HEK293 (cell line): Measurements from ENCODE around the gene PDIA5.
A peak's percentile ranks its signal among the peaks of the same experiment; 100 is the strongest.

Experiments
- CTCF ChIA-PET: fragments of 350-600 bp; formaldehyde crosslinking; extraction: SDS; loops from one replicate; lab custom pipeline; 2021; ENCODE audit warnings: antibody characterized with exemption; lab: Yijun Ruan, JAX
- POLR2A ChIA-PET: fragments of 300-600 bp; formaldehyde crosslinking; extraction: SDS; loops from one replicate; lab custom pipeline; 2020; ENCODE audit warnings: antibody characterized with exemption, inconsistent platforms; lab: Yijun Ruan, JAX
- H3K27ac ChIP-seq: fragments of 200-500 bp; sonication (Bioruptor generic); 2 replicates; pipeline ENCODE4 v1.5.1; 2014; ENCODE audit warnings: low read depth, low read length, control low read depth, inconsistent platforms; ENCODE audit errors: extremely low read depth
- H3K36me3 ChIP-seq, 2 experiments: fragments of 200-500 bp in 1 of 2; sonication (Bioruptor generic) in 1 of 2; 1 replicate in 1 of 2; 2 replicates in 1 of 2; pipeline ENCODE4 v1.5.1; 2014 to 2017; ENCODE audit warnings: inconsistent platforms in 2 of 2, low read length in 2 of 2; ENCODE audit not compliant: control insufficient read depth in 2 of 2, insufficient read depth in 1 of 2
- H3K4me1 ChIP-seq: fragments of 200-500 bp; sonication (Bioruptor generic); 2 replicates; pipeline ENCODE4 v1.5.1; 2014; ENCODE audit warnings: mild to moderate bottlenecking, low read length, inconsistent platforms; ENCODE audit not compliant: control insufficient read depth, insufficient read depth
- H3K4me3 ChIP-seq: 2 replicates; pipeline ENCODE4 v1.5.1; 2011; ENCODE audit warnings: low read depth, mild to moderate bottlenecking, control low read depth, low read length, moderate library complexity
- H3K9me3 ChIP-seq: fragments of 200-500 bp; sonication (Bioruptor generic); 2 replicates; pipeline ENCODE4 v1.5.1; 2014; ENCODE audit warnings: low read depth, low read length, inconsistent platforms; ENCODE audit not compliant: control insufficient read depth, insufficient read depth
- KLF16 ChIP-seq: fragments of 450-650 bp; formaldehyde crosslinking; IDR thresholded peaks from 2 replicates; pipeline ENCODE4 v1.5.1; 2017; ENCODE audit warnings: missing biosample characterization, missing genetic modification characterization
- OSR2 ChIP-seq: fragments of 450-650 bp; formaldehyde crosslinking; IDR thresholded peaks from 2 replicates; pipeline ENCODE4 v1.5.1; 2016; ENCODE audit warnings: missing biosample characterization, missing genetic modification characterization
- OVOL3 ChIP-seq: fragments of 450-650 bp; formaldehyde crosslinking; IDR thresholded peaks from 2 replicates; pipeline ENCODE4 v1.5.1; 2016; ENCODE audit warnings: missing biosample characterization, missing genetic modification characterization
- SP3 ChIP-seq: fragments of 450-650 bp; formaldehyde crosslinking; IDR thresholded peaks from 2 replicates; pipeline ENCODE4 v1.5.1; 2016; ENCODE audit warnings: missing biosample characterization, missing genetic modification characterization
- ZFHX2 ChIP-seq: fragments of 450-650 bp; formaldehyde crosslinking; conservative IDR thresholded peaks from 2 replicates; pipeline ENCODE4 v1.5.1; 2016; ENCODE audit warnings: missing biosample characterization, missing genetic modification characterization
- ZFP41 ChIP-seq: fragments of 450-650 bp; formaldehyde crosslinking; IDR thresholded peaks from 2 replicates; pipeline ENCODE4 v1.5.1; 2016; ENCODE audit warnings: missing biosample characterization, missing genetic modification characterization, borderline replicate concordance
- ZNF2 ChIP-seq: fragments of 450-650 bp; formaldehyde crosslinking; IDR thresholded peaks from 2 replicates; pipeline ENCODE4 v1.5.1; 2016; ENCODE audit warnings: missing biosample characterization, missing genetic modification characterization
- ZNF274 ChIP-seq, 2 experiments: fragments of 200-500 bp in 1 of 2; fragments of 450-650 bp in 1 of 2; sonication (Bioruptor generic) in 1 of 2; formaldehyde crosslinking in 1 of 2; IDR thresholded peaks; 2 replicates each; pipeline versions ENCODE4 v1.5.1 to v1.6.1; 2014 to 2016; ENCODE audit warnings: borderline replicate concordance in 1 of 2, inconsistent platforms in 1 of 2, low read length in 1 of 2, missing biosample characterization in 1 of 2, missing genetic modification characterization in 1 of 2
- ZNF292 ChIP-seq: fragments of 450-650 bp; formaldehyde crosslinking; IDR thresholded peaks from 2 replicates; pipeline ENCODE4 v1.5.1; 2016; ENCODE audit warnings: low read depth, missing biosample characterization, missing genetic modification characterization, borderline replicate concordance
- ZNF341 ChIP-seq: fragments of 450-650 bp; formaldehyde crosslinking; IDR thresholded peaks from 2 replicates; pipeline ENCODE4; 2016; ENCODE audit warnings: low read depth, missing biosample characterization, missing genetic modification characterization
- ZNF404 ChIP-seq: fragments of 450-650 bp; formaldehyde crosslinking; IDR thresholded peaks from 2 replicates; pipeline ENCODE4 v1.5.1; 2017; ENCODE audit warnings: missing biosample characterization, missing genetic modification characterization
- ZNF530 ChIP-seq: fragments of 450-650 bp; formaldehyde crosslinking; IDR thresholded peaks from 2 replicates; pipeline ENCODE4 v1.5.1; 2016; ENCODE audit warnings: low read depth, missing biosample characterization, missing genetic modification characterization
- ZNF837 ChIP-seq: fragments of 450-650 bp; formaldehyde crosslinking; IDR thresholded peaks from 2 replicates; pipeline ENCODE4 v1.5.1; 2016; ENCODE audit warnings: missing biosample characterization, missing genetic modification characterization
- ZNF843 ChIP-seq: fragments of 450-650 bp; formaldehyde crosslinking; IDR thresholded peaks from 2 replicates; pipeline ENCODE4 v1.5.1; 2016; ENCODE audit warnings: missing biosample characterization, missing genetic modification characterization
- ZSCAN16 ChIP-seq: fragments of 450-650 bp; formaldehyde crosslinking; IDR thresholded peaks from 2 replicates; pipeline ENCODE4 v1.5.1; 2016; ENCODE audit warnings: missing biosample characterization, missing genetic modification characterization
- TF ChIP-seq, protein P1 (sequence below): IDR thresholded peaks from 2 replicates; pipeline ENCODE4 v1.6.1; 2011; ENCODE audit warnings: mild to moderate bottlenecking, low read depth, low read length, borderline replicate concordance
- TF ChIP-seq, protein P2 (sequence below): fragments of 450-650 bp; formaldehyde crosslinking; IDR thresholded peaks from 2 replicates; pipeline ENCODE4 v1.5.1; 2016; ENCODE audit warnings: missing biosample characterization, missing genetic modification characterization
- TF ChIP-seq, protein P3 (sequence below): fragments of 450-650 bp; formaldehyde crosslinking; IDR thresholded peaks from 2 replicates; pipeline ENCODE4 v1.5.1; 2017; ENCODE audit warnings: missing biosample characterization, missing genetic modification characterization

Gene PDIA5

DNA sequence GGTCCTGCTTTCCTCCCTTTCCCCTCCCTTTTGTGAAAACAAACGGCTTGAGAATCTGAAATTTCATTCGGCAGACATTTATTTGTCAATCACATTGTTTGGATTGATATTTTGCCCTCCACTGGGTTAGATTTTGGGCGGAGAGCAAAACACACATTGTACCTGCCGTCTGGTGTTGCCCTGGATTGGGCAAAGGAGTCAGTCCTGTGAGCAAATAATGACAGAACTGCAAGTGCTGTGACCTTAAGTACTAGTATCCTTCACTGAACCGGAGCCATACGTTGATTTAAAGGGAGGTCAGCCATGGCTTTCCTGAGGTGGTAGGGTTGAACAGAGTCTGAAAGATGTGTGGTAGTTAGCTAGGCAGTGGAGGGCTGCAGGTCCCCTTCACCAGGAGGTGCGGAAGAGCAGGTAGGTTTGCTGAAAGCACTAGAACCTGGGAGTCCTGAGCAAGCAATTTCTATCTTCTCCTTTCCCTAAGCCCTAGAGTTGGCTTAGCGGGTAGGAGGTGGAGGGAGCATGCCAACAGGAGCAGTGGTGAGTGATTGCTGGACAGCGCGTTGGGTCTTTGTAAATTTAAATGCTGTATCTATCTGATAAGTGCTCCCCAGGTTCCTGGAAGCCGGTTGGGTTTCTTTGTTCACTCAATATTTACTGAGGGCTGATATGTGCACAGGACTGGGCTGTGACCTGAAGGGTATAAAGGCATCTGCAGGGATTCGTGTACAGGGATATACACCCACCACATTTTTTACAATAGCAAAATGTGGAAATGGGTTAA lies 2.0 kb downstream of the PDIA5 start:
- H3K27ac ChIP-seq, result no peak overlapping the region
- no peaks in the 10 kb centered on the region for H3K36me3 ChIP-seq
- H3K4me1 ChIP-seq, result peaks cover 11% of the 10 kb centered on the region
- TF ChIP-seq, protein P1, sequence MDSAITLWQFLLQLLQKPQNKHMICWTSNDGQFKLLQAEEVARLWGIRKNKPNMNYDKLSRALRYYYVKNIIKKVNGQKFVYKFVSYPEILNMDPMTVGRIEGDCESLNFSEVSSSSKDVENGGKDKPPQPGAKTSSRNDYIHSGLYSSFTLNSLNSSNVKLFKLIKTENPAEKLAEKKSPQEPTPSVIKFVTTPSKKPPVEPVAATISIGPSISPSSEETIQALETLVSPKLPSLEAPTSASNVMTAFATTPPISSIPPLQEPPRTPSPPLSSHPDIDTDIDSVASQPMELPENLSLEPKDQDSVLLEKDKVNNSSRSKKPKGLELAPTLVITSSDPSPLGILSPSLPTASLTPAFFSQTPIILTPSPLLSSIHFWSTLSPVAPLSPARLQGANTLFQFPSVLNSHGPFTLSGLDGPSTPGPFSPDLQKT, result no peak
- TF ChIP-seq ZNF2 (tag by site-specific recombination) (no peak), ZNF530 (no peak), ZNF404 (no peak), KLF16 (tag by site-specific recombination) (no peak), OSR2 (tag by site-specific recombination) (no peak), SP3 (tag by site-specific recombination) (0 out of 2 replicates have a peak, but pooled peaks have one; percentile 2), ZFP41 (tag by site-specific recombination) (no peak), ZNF843 (tag by site-specific recombination) (no peak)
- TF ChIP-seq, protein P2, sequence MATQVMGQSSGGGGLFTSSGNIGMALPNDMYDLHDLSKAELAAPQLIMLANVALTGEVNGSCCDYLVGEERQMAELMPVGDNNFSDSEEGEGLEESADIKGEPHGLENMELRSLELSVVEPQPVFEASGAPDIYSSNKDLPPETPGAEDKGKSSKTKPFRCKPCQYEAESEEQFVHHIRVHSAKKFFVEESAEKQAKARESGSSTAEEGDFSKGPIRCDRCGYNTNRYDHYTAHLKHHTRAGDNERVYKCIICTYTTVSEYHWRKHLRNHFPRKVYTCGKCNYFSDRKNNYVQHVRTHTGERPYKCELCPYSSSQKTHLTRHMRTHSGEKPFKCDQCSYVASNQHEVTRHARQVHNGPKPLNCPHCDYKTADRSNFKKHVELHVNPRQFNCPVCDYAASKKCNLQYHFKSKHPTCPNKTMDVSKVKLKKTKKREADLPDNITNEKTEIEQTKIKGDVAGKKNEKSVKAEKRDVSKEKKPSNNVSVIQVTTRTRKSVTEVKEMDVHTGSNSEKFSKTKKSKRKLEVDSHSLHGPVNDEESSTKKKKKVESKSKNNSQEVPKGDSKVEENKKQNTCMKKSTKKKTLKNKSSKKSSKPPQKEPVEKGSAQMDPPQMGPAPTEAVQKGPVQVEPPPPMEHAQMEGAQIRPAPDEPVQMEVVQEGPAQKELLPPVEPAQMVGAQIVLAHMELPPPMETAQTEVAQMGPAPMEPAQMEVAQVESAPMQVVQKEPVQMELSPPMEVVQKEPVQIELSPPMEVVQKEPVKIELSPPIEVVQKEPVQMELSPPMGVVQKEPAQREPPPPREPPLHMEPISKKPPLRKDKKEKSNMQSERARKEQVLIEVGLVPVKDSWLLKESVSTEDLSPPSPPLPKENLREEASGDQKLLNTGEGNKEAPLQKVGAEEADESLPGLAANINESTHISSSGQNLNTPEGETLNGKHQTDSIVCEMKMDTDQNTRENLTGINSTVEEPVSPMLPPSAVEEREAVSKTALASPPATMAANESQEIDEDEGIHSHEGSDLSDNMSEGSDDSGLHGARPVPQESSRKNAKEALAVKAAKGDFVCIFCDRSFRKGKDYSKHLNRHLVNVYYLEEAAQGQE (tag by site-specific recombination), result peak; percentile 79
- ChIA-PET CTCF (no interaction called here), POLR2A (interaction anchor here (0.6 kb wide), 1 partner anchor 134 kb away, joined by 5 read pairs; no protein-coding TSS in a partner anchor)
- no peak overlapping the region for H3K4me3 ChIP-seq
- H3K9me3 ChIP-seq, result no peaks in the 10 kb centered on the region

DNA sequence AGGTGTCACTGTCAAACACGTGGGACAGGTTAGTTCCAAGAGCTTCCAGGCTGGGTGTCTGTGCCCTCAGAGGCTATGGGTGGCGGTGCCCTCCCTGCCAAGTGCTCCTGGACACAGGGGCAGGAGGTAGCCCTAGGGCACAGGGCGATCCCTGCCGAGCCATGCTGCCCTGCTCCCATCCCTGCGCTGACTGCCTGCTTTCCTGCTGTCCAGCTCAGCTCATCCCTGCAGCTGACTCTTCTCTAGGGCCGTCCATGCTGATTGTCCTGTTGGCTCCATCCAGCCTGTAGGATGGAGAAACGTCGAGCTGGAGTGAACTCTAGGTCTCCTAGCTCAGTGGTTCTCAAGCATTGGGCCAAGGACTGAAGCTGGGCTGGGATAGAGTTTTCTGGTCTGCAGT lies 3.7 kb downstream of the PDIA5 start:
- no peaks in the 10 kb centered on the region for H3K36me3 ChIP-seq
- ChIA-PET POLR2A (no interaction called here), CTCF (interaction anchor here (0.6 kb wide), 1 partner anchor 187 kb away, joined by 4 read pairs; no protein-coding TSS in a partner anchor)
- H3K4me3 ChIP-seq, result no peak overlapping the region
- H3K4me1 ChIP-seq, result peaks cover 13% of the 10 kb centered on the region
- no peak overlapping the region for H3K27ac ChIP-seq
- H3K9me3 ChIP-seq, result no peaks in the 10 kb centered on the region
- TF ChIP-seq, protein P2 (tag by site-specific recombination), result peak; percentile 61
- TF ChIP-seq ZNF274 (IDR thresholded peaks at IDR 0.05; ENCODE audit: low read length) (no peak), ZNF274 (tag by site-specific recombination; IDR thresholded peaks at IDR 0.05; ENCODE audit: borderline replicate concordance) (no peak)

DNA sequence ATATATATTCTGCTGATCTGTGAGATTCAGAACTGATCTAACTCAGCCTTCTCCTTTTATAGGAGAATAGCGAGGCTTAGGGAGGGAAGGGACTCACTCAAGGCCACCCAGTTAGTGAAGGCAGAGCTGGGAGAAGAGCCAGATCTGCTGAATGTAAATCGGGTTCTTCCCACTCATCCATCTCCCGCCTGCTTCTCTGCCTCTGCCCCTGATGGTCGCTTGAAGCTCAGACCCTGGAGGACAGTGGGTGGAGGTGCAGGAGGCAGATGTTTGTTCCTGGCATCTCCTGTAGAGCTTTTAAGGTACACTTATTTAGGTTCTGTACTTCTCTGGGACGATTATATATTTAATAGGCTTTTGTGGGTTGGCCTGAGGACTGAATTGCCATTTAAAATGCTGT lies 4.3 kb downstream of the PDIA5 start:
- Histone ChIP-seq H3K4me3 (no peak overlapping the region), H3K4me1 (peaks cover 13% of the 10 kb centered on the region), H3K36me3 (no peaks in the 10 kb centered on the region), H3K9me3 (no peaks in the 10 kb centered on the region), H3K27ac (no peak overlapping the region)
- CTCF ChIA-PET, result interaction anchor here (0.6 kb wide), 1 partner anchor 186 kb away, joined by 4 read pairs; no protein-coding TSS in a partner anchor
- POLR2A ChIA-PET, result no interaction called here
- TF ChIP-seq ZNF292 (tag by site-specific recombination) (no peak), ZSCAN16 (tag by site-specific recombination) (no peak), ZNF341 (tag by site-specific recombination) (peak; percentile 85), SP3 (tag by site-specific recombination) (no peak), OVOL3 (tag by site-specific recombination) (no peak), ZNF837 (tag by site-specific recombination) (no peak), ZFHX2 (tag by site-specific recombination) (peak; percentile 73)
- TF ChIP-seq, protein P1, result no peak
- TF ChIP-seq, protein P3, sequence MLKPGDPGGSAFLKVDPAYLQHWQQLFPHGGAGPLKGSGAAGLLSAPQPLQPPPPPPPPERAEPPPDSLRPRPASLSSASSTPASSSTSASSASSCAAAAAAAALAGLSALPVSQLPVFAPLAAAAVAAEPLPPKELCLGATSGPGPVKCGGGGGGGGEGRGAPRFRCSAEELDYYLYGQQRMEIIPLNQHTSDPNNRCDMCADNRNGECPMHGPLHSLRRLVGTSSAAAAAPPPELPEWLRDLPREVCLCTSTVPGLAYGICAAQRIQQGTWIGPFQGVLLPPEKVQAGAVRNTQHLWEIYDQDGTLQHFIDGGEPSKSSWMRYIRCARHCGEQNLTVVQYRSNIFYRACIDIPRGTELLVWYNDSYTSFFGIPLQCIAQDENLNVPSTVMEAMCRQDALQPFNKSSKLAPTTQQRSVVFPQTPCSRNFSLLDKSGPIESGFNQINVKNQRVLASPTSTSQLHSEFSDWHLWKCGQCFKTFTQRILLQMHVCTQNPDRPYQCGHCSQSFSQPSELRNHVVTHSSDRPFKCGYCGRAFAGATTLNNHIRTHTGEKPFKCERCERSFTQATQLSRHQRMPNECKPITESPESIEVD (tag by site-specific recombination), result no peak
